Trophoblast cell (in vitro differentiated cells and primary cell): Measurements from ENCODE around the gene ABHD14A.
A peak's percentile ranks its signal among the peaks of the same experiment; 100 is the strongest.

ENCODE experiments used
- DNase-seq, 2 donors: peaks; one replicate each; pipeline ENCODE4 v3.0.0-alpha.2; 2016
- H2AFZ ChIP-seq: 2 replicates; pipeline ENCODE4 v1.6.1; 2013; ENCODE audit warnings: low read length, moderate library complexity, mild to moderate bottlenecking; ENCODE audit not compliant: insufficient read depth, poor library complexity
- H2AK5ac ChIP-seq: 2 replicates; pipeline ENCODE4 v1.6.1; 2013; ENCODE audit warnings: mild to moderate bottlenecking, low read length
- H2BK120ac ChIP-seq: 2 replicates; pipeline ENCODE4 v1.6.1; 2013; ENCODE audit warnings: low read length, mild to moderate bottlenecking, moderate library complexity; ENCODE audit not compliant: insufficient read depth, poor library complexity
- H2BK12ac ChIP-seq: 2 replicates; pipeline ENCODE4 v1.6.1; 2013; ENCODE audit warnings: mild to moderate bottlenecking, low read length, moderate library complexity
- H2BK5ac ChIP-seq: 2 replicates; pipeline ENCODE4 v1.6.1; 2013; ENCODE audit warnings: low read length, low read depth, moderate library complexity, mild to moderate bottlenecking; ENCODE audit not compliant: poor library complexity
- H3K14ac ChIP-seq: 2 replicates; pipeline ENCODE4 v1.6.1; 2013; ENCODE audit warnings: mild to moderate bottlenecking, low read length
- H3K18ac ChIP-seq: 2 replicates; pipeline ENCODE4 v1.6.1; 2013; ENCODE audit warnings: mild to moderate bottlenecking, low read length
- H3K23ac ChIP-seq: 2 replicates; pipeline ENCODE4 v1.6.1; 2013; ENCODE audit warnings: low read length
- H3K27ac ChIP-seq: 2 replicates; pipeline ENCODE4 v1.5.1; 2013; ENCODE audit warnings: low read depth, mild to moderate bottlenecking, inconsistent platforms, low read length, moderate library complexity
- H3K27me3 ChIP-seq: 2 replicates; pipeline ENCODE4 v1.6.1; 2013; ENCODE audit warnings: inconsistent platforms, mild to moderate bottlenecking, low read length, moderate library complexity; ENCODE audit not compliant: insufficient read depth
- H3K36me3 ChIP-seq, 2 experiments: 1 replicate in 1 of 2; 2 replicates in 1 of 2; pipeline ENCODE4 v1.6.1; 2013; ENCODE audit warnings: low read length in 2 of 2, mild to moderate bottlenecking in 2 of 2, moderate library complexity in 1 of 2; ENCODE audit not compliant: insufficient read depth in 2 of 2, control insufficient read depth in 1 of 2
- H3K4ac ChIP-seq: 2 replicates; pipeline ENCODE4 v1.6.1; 2013; ENCODE audit warnings: low read depth, mild to moderate bottlenecking, low read length, moderate library complexity
- H3K4me1 ChIP-seq, 2 experiments: 1 replicate in 1 of 2; 2 replicates in 1 of 2; pipeline ENCODE4 v1.6.1; 2013; ENCODE audit warnings: low read length in 2 of 2, mild to moderate bottlenecking in 2 of 2, moderate library complexity in 1 of 2; ENCODE audit not compliant: insufficient read depth in 2 of 2, control insufficient read depth in 1 of 2
- H3K4me2 ChIP-seq: 2 replicates; pipeline ENCODE4 v1.6.1; 2013; ENCODE audit warnings: inconsistent platforms, mild to moderate bottlenecking, low read length, moderate library complexity
- H3K4me3 ChIP-seq: 2 replicates; pipeline ENCODE4 v1.5.1; 2013; ENCODE audit warnings: mild to moderate bottlenecking, low read depth, low read length, inconsistent platforms
- H3K79me1 ChIP-seq: one replicate; pipeline ENCODE4 v1.6.1; 2013; ENCODE audit warnings: low read length
- H3K79me2 ChIP-seq: 2 replicates; pipeline ENCODE4 v1.6.1; 2013; ENCODE audit warnings: low read length, mild to moderate bottlenecking; ENCODE audit not compliant: control insufficient read depth, insufficient read depth, poor library complexity
- H3K9ac ChIP-seq: 2 replicates; pipeline ENCODE4 v1.6.1; 2013; ENCODE audit warnings: mild to moderate bottlenecking, low read length
- H3K9me3 ChIP-seq: 2 replicates; pipeline ENCODE4 v1.6.1; 2013; ENCODE audit warnings: low read depth, mild to moderate bottlenecking, control low read depth, inconsistent platforms, low read length; ENCODE audit not compliant: insufficient read depth
- H4K12ac ChIP-seq: 2 replicates; pipeline ENCODE4 v1.6.1; 2013; ENCODE audit warnings: low read depth, mild to moderate bottlenecking, low read length, moderate library complexity
- H4K8ac ChIP-seq: 2 replicates; pipeline ENCODE4 v1.6.1; 2013; ENCODE audit warnings: low read depth, mild to moderate bottlenecking, low read length, moderate library complexity
- H4K91ac ChIP-seq: one replicate; pipeline ENCODE4 v1.6.1; 2013; ENCODE audit warnings: low read depth, mild to moderate bottlenecking, low read length, moderate library complexity
- WGBS: extraction: QIAGEN DNeasy Blood & Tissue Kit; methylation state at CpG from one replicate; pipeline ENCODE4 v1.1.7; 2013; ENCODE audit warnings: missing lambda C conversion rate; ENCODE audit not compliant: insufficient read length, insufficient coverage; ENCODE audit errors: extremely low coverage; 5-methylcytosine and 5-hydroxymethylcytosine counted together

The ABHD14A gene

GRCh38 chr3:52002748-52003147, 27.9 kb downstream of the ABHD14A start:
- Histone ChIP-seq H4K8ac (no peak overlapping the region), H4K91ac (no peak overlapping the region), H3K36me3 (no peaks in the 10 kb centered on the region), H3K4me2 (no peak overlapping the region), H3K9me3 (no peaks in the 10 kb centered on the region), H3K9ac (no peak overlapping the region), H2BK120ac (no peak overlapping the region), H3K4me1 (peaks cover 10% of the 10 kb centered on the region in 2 experiments), H2AFZ (no peak overlapping the region), H2BK12ac (no peak overlapping the region), H2AK5ac (no peak overlapping the region), H3K4me3 (no peak overlapping the region), H3K14ac (no peak overlapping the region), H3K18ac (no peak overlapping the region), H3K27ac (no peak overlapping the region), H3K23ac (no peak overlapping the region), H3K79me1 (no peaks in the 10 kb centered on the region), H3K27me3 (no peaks in the 10 kb centered on the region), H2BK5ac (no peak overlapping the region), H3K4ac (no peak overlapping the region), H4K12ac (no peak overlapping the region), H3K79me2 (no peaks in the 10 kb centered on the region)
- WGBS, result no CpG with 5 or more reads among the region's 6 CpGs
- DNase-seq, result no peak

- peaks cover 7 to 10% of the 10 kb centered on the region in 2 experiments for H3K4me1 ChIP-seq
- no peak overlapping the region for H2AK5ac ChIP-seq
- H4K91ac ChIP-seq, result no peak overlapping the region
- H2BK12ac ChIP-seq, result no peak overlapping the region
- no peak overlapping the region for H2BK5ac ChIP-seq
- no peak overlapping the region for H3K4me3 ChIP-seq
- H4K8ac ChIP-seq, result no peak overlapping the region
- no CpG with 5 or more reads among the region's 16 CpGs for WGBS
- no peak overlapping the region for H2BK120ac ChIP-seq
- H3K18ac ChIP-seq, result no peak overlapping the region
- H3K14ac ChIP-seq, result no peak overlapping the region
- no peaks in the 10 kb centered on the region for H3K9me3 ChIP-seq
- H3K4ac ChIP-seq, result no peak overlapping the region
- H3K23ac ChIP-seq, result no peak overlapping the region
- H3K27me3 ChIP-seq, result no peaks in the 10 kb centered on the region
- no peak overlapping the region for H4K12ac ChIP-seq
- H2AFZ ChIP-seq, result peak overlapping the region; percentile 5
- DNase-seq, result no peak
- no peaks in the 10 kb centered on the region for H3K79me1 ChIP-seq
- no peak overlapping the region for H3K9ac ChIP-seq
- no peaks in the 10 kb centered on the region for H3K79me2 ChIP-seq
- H3K4me2 ChIP-seq, result no peak overlapping the region
- H3K27ac ChIP-seq, result no peak overlapping the region
- H3K36me3 ChIP-seq, result no peaks in the 10 kb centered on the region
Observed at GRCh38 chr3:52004163-52004787, 29.4 kb downstream of the ABHD14A start.

DNA sequence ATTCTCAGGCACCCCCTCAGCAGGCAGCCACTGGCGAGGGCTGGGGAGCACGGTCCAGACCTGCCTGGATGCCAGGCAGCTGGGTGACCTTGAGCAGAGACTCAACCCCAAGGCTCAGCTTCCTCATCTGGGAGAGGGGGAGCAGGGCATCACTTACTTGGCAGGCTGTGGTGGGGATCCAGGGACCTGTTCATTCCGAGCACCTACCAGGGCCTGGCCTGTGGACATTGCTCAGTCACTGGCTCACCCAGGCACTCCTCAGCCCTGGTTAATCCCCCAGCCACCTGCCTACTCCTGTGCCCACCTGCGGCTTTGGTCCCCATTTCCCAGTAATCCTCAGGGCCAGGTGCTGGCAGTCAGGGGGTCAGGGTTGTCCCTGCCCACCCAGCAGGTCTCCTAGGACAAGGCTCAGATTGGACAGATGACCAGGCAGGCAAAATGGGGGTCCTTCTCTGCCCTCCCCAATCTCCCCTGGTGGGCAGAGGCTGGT, 30.1 kb downstream of the ABHD14A start:
- no peak overlapping the region for H4K91ac ChIP-seq
- no peak overlapping the region for H3K14ac ChIP-seq
- WGBS, result no CpG with 5 or more reads among the region's 4 CpGs
- no peak overlapping the region for H3K23ac ChIP-seq
- no peak overlapping the region for H3K4me3 ChIP-seq
- H3K79me2 ChIP-seq, result no peaks in the 10 kb centered on the region
- no peak overlapping the region for H3K18ac ChIP-seq
- H2BK5ac ChIP-seq, result no peak overlapping the region
- no peak overlapping the region for H2AK5ac ChIP-seq
- H2BK120ac ChIP-seq, result no peak overlapping the region
- H4K12ac ChIP-seq, result no peak overlapping the region
- H3K4ac ChIP-seq, result no peak overlapping the region
- no peaks in the 10 kb centered on the region for H3K79me1 ChIP-seq
- no peaks in the 10 kb centered on the region for H3K36me3 ChIP-seq
- no peaks in the 10 kb centered on the region for H3K27me3 ChIP-seq
- H2AFZ ChIP-seq, result no peak overlapping the region
- H3K9me3 ChIP-seq, result no peaks in the 10 kb centered on the region
- no peak overlapping the region for H3K9ac ChIP-seq
- DNase-seq, result no peak
- no peak overlapping the region for H3K27ac ChIP-seq
- no peak overlapping the region for H4K8ac ChIP-seq
- peaks cover 7 to 10% of the 10 kb centered on the region in 2 experiments for H3K4me1 ChIP-seq
- no peak overlapping the region for H2BK12ac ChIP-seq
- no peak overlapping the region for H3K4me2 ChIP-seq

DNA sequence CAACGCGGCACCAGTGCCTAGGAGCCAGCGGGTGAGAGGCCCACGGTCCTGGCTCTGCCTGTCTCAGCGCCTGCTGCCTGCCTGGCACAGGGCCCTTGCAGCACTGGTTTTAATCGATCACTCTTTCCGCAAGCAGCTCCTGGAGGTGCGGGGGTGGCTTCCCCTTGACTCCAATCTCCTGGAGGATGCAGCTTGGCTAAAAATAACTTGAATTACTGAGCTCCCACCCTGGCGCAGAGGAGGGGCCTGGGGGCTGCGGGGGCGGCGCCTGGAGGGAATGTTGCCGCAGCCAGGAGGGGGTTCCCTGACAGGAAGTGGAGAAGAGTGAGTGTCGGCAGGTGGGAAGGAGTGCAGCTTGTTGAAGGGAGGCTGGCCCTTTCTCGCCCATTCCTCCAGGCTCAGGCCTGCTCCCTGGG, 30.7 kb downstream of the ABHD14A start:
- Histone ChIP-seq H4K8ac (no peak overlapping the region), H4K12ac (no peak overlapping the region), H3K4ac (no peak overlapping the region), H3K9ac (no peak overlapping the region), H3K4me1 (peaks cover 7 to 10% of the 10 kb centered on the region in 2 experiments), H4K91ac (no peak overlapping the region), H3K14ac (no peak overlapping the region), H3K36me3 (no peaks in the 10 kb centered on the region), H3K27me3 (no peaks in the 10 kb centered on the region), H2BK120ac (no peak overlapping the region), H3K18ac (no peak overlapping the region), H3K79me2 (no peaks in the 10 kb centered on the region), H2BK5ac (no peak overlapping the region), H2AK5ac (no peak overlapping the region), H3K4me2 (peak overlapping the region; percentile 13), H2AFZ (peak overlapping the region; percentile 20), H3K79me1 (no peaks in the 10 kb centered on the region), H2BK12ac (peak overlapping the region; percentile 35), H3K4me3 (no peak overlapping the region), H3K9me3 (no peaks in the 10 kb centered on the region), H3K27ac (no peak overlapping the region), H3K23ac (no peak overlapping the region)
- DNase-seq, result no peak
- WGBS, result no CpG with 5 or more reads among the region's 15 CpGs
